GM21717 (cell line): Measurements from ENCODE around the gene RASL10A.
"Not testable (repeated sequence)": the region's sequence is repeated elsewhere in the genome, so short reads cannot be mapped to it uniquely, and the experiment has no call there.

ENCODE experiments used
- ATAC-seq: cut with Tn5 transposase; IDR thresholded peaks from one replicate; pipeline ENCODE4 v1.9.1; 2021; ENCODE audit warnings: mild to moderate bottlenecking, moderate library complexity; ENCODE audit not compliant: unreplicated experiment

RASL10A gene

GRCh38 chr22:29315286-29316140, at the start of gene RASL10A:
Gene RASL10A (minus strand): TSS chr22:29315697. CDS start chr22:29315246, 451 bp downstream.
- no peak for ATAC-seq

GRCh38 chr22:29359469-29359868, 44.0 kb upstream of the RASL10A start:
- ATAC-seq, result no peak

GRCh38 chr22:29357193-29357890, 41.8 kb upstream of the RASL10A start:
- ATAC-seq, result not testable (repeated sequence)

- no peak for ATAC-seq
Observed at GRCh38 chr22:29353860-29354259, 38.4 kb upstream of the RASL10A start.

GRCh38 chr22:29353286-29353685, 37.8 kb upstream of the RASL10A start:
- no peak for ATAC-seq

- no peak for ATAC-seq
Observed at GRCh38 chr22:29352778-29353177, 37.3 kb upstream of the RASL10A start.

GRCh38 chr22:29351891-29352290, 36.4 kb upstream of the RASL10A start:
- no peak for ATAC-seq

GRCh38 chr22:29351042-29351441, 35.5 kb upstream of the RASL10A start:
- no peak for ATAC-seq

- no peak for ATAC-seq
Observed at GRCh38 chr22:29348956-29349355, 33.5 kb upstream of the RASL10A start.

GRCh38 chr22:29348041-29348440, 32.5 kb upstream of the RASL10A start:
- no peak for ATAC-seq

- no peak for ATAC-seq
Observed at GRCh38 chr22:29346659-29347058, 31.2 kb upstream of the RASL10A start.

GRCh38 chr22:29345932-29346331, 30.4 kb upstream of the RASL10A start:
- ATAC-seq, result no peak

GRCh38 chr22:29344889-29345288, 29.4 kb upstream of the RASL10A start:
- not testable (repeated sequence) for ATAC-seq

GRCh38 chr22:29344137-29344536, 28.6 kb upstream of the RASL10A start:
- ATAC-seq, result no peak

GRCh38 chr22:29343313-29343805, 27.9 kb upstream of the RASL10A start:
- no peak for ATAC-seq

- no peak for ATAC-seq
Observed at GRCh38 chr22:29342577-29343312, 27.2 kb upstream of the RASL10A start.

GRCh38 chr22:29342177-29342576, 26.7 kb upstream of the RASL10A start:
- ATAC-seq, result no peak

GRCh38 chr22:29341849-29342127, 26.3 kb upstream of the RASL10A start:
- ATAC-seq, result no peak

GRCh38 chr22:29341056-29341848, 25.8 kb upstream of the RASL10A start:
- ATAC-seq, result no peak

- ATAC-seq, result no peak
Observed at GRCh38 chr22:29340566-29340965, 25.1 kb upstream of the RASL10A start.
